GM19467 (cell line): ENCODE results near the gene PRKD2.

Experiments used
- ATAC-seq: cut with Tn5 transposase; IDR thresholded peaks from one replicate; pipeline ENCODE4 v1.9.1; 2021; ENCODE audit warnings: mild to moderate bottlenecking, moderate library complexity; ENCODE audit not compliant: unreplicated experiment

PRKD2 gene

GRCh38 chr19:46742926-46743480, 26.1 kb upstream of the PRKD2 start:
- no peak for ATAC-seq

- no peak for ATAC-seq
These were observed 24.5 kb upstream of the PRKD2 start for GRCh38 chr19:46741447-46741846.

- no peak for ATAC-seq
These were observed 22.4 kb upstream of the PRKD2 start for GRCh38 chr19:46739290-46739771.

GRCh38 chr19:46737761-46738171, 20.9 kb upstream of the PRKD2 start:
- no peak for ATAC-seq

GRCh38 chr19:46737298-46737654, 20.4 kb upstream of the PRKD2 start:
- no peak for ATAC-seq

GRCh38 chr19:46736531-46737297, 19.8 kb upstream of the PRKD2 start:
- no peak for ATAC-seq

GRCh38 chr19:46733690-46734292, 16.9 kb upstream of the PRKD2 start:
- no peak for ATAC-seq

- ATAC-seq: no peak
These were observed 16.2 kb upstream of the PRKD2 start for GRCh38 chr19:46732966-46733689.

- ATAC-seq: no peak
These were observed 15.4 kb upstream of the PRKD2 start for GRCh38 chr19:46732172-46732938.

GRCh38 chr19:46731584-46731983, 14.7 kb upstream of the PRKD2 start:
- ATAC-seq: no peak

- no peak for ATAC-seq
These were observed 14.1 kb upstream of the PRKD2 start for GRCh38 chr19:46731007-46731501.

- ATAC-seq: no peak
These were observed 13.7 kb upstream of the PRKD2 start for GRCh38 chr19:46730595-46730994.

- no peak for ATAC-seq
These were observed 13.3 kb upstream of the PRKD2 start for GRCh38 chr19:46730187-46730586.

GRCh38 chr19:46729696-46730095, 12.8 kb upstream of the PRKD2 start:
- no peak for ATAC-seq

- no peak for ATAC-seq
These were observed 11.9 kb upstream of the PRKD2 start for GRCh38 chr19:46728693-46729339.

- ATAC-seq: no peak
These were observed 11.3 kb upstream of the PRKD2 start for GRCh38 chr19:46728208-46728607.

GRCh38 chr19:46727757-46728156, 10.8 kb upstream of the PRKD2 start:
- ATAC-seq: no peak

- no peak for ATAC-seq
These were observed 10.1 kb upstream of the PRKD2 start for GRCh38 chr19:46726971-46727501.

- ATAC-seq: no peak
These were observed 9.6 kb upstream of the PRKD2 start for GRCh38 chr19:46726551-46726950.

- no peak for ATAC-seq
These were observed 9.0 kb upstream of the PRKD2 start for GRCh38 chr19:46725859-46726393.
